Left ventricle myocardium inferior (tissue), 1 donor: ENCODE data around the gene SBNO2. TPM values are rescaled to one million over a fixed set of nuclear protein-coding genes. Genes with fewer than 3 reads are reported as not detected.

Source experiments
- DNase-seq: peaks from one replicate; pipeline ENCODE4 v3.0.0-alpha.2; 2020
- H3K27ac ChIP-seq: fragments of 200-600 bp; replicated peaks from 2 replicates; pipeline ENCODE4 v1.8.0; 2021
- H3K27me3 ChIP-seq: fragments of 200-600 bp; 2 replicates; pipeline ENCODE4 v1.8.0; 2021; ENCODE audit warnings: low read depth
- H3K36me3 ChIP-seq: fragments of 200-600 bp; 2 replicates; pipeline ENCODE4 v1.8.0; 2021
- H3K4me1 ChIP-seq: fragments of 200-600 bp; 2 replicates; pipeline ENCODE4 v1.8.0; 2021
- H3K4me3 ChIP-seq: fragments of 200-600 bp; 2 replicates; pipeline ENCODE4 v1.8.0; 2021; ENCODE audit warnings: mild to moderate bottlenecking, moderate library complexity
- H3K9me3 ChIP-seq: fragments of 200-600 bp; replicated peaks from 2 replicates; pipeline ENCODE4 v1.8.0; 2021
- CTCF ChIP-seq: fragments of 200-600 bp; IDR thresholded peaks from 2 replicates; pipeline ENCODE4 v1.8.0; 2021; ENCODE audit warnings: antibody characterized with exemption, mild to moderate bottlenecking, borderline replicate concordance
- intact Hi-C: fragments of 100-400 bp; cut with micrococcal nuclease; formaldehyde crosslinking; loops from one replicate; pipeline ENCODE4 v1.11.0; 2022
- total RNA-seq: library from RNA; stranded (reverse); fragmentation: NEBNext Ultra II Directional; extraction: Animal tissue kit (Norgen Biotek cat#: 25700); gene quantifications from one replicate; pipeline ENCODE4 v1.2.1, GENCODE V29; 2021
- donor health status: DM: no; HTN: yes; CAD: no; lungs with severe emphysema.

SBNO2 gene
- total RNA-seq, 1 donor from 2014 or later, result 16.9 TPM

GRCh38 chr19:1112268-1113029, 61.6 kb downstream of the SBNO2 start:
- Histone ChIP-seq H3K36me3 (peaks cover 77% of the 10 kb centered on the region), H3K9me3 (no peaks in the 10 kb centered on the region), H3K27ac (peak overlapping the region; percentile 80), H3K4me3 (peak overlapping the region; percentile 3), H3K27me3 (no peaks in the 10 kb centered on the region), H3K4me1 (peaks cover 33% of the 10 kb centered on the region)
- TF ChIP-seq CTCF, result no peak
- intact Hi-C loops, result no loop called here
- DNase-seq, result no peak

GRCh38 chr19:1111641-1112267, 62.3 kb downstream of the SBNO2 start:
- intact Hi-C loops, result no loop called here
- no peak for DNase-seq
- peak overlapping the region; percentile 3 for H3K4me3 ChIP-seq
- no peaks in the 10 kb centered on the region for H3K27me3 ChIP-seq
- TF ChIP-seq CTCF, result no peak
- peaks cover 77% of the 10 kb centered on the region for H3K36me3 ChIP-seq
- H3K27ac ChIP-seq, result peak overlapping the region; percentile 80
- H3K4me1 ChIP-seq, result peaks cover 40% of the 10 kb centered on the region
- H3K9me3 ChIP-seq, result no peaks in the 10 kb centered on the region

GRCh38 chr19:1110809-1111640, 63.0 kb downstream of the SBNO2 start:
- no peak for DNase-seq
- peak overlapping the region; percentile 55 for H3K27ac ChIP-seq
- no peaks in the 10 kb centered on the region for H3K27me3 ChIP-seq
- TF ChIP-seq CTCF, result no peak
- no peaks in the 10 kb centered on the region for H3K9me3 ChIP-seq
- no peak overlapping the region for H3K4me3 ChIP-seq
- H3K4me1 ChIP-seq, result peaks cover 47% of the 10 kb centered on the region
- intact Hi-C loops, result no loop called here
- peaks cover 78% of the 10 kb centered on the region for H3K36me3 ChIP-seq

GRCh38 chr19:1109697-1110671, 64.1 kb downstream of the SBNO2 start:
- no peak overlapping the region for H3K4me3 ChIP-seq
- intact Hi-C loops, result no loop called here
- no peaks in the 10 kb centered on the region for H3K27me3 ChIP-seq
- peaks cover 70% of the 10 kb centered on the region for H3K36me3 ChIP-seq
- DNase-seq, result no peak
- H3K27ac ChIP-seq, result no peak overlapping the region
- peaks cover 57% of the 10 kb centered on the region for H3K4me1 ChIP-seq
- TF ChIP-seq CTCF, result no peak
- H3K9me3 ChIP-seq, result no peaks in the 10 kb centered on the region
